NCI-H2227 (cell line): ENCODE measurements around the gene LRRC47.

Source experiments
- DNase-seq: peaks from one replicate; lab custom pipeline; 2025; ENCODE audit not compliant: unreplicated experiment; lab: John Stamatoyannopoulos, UW

Gene LRRC47

DNA sequence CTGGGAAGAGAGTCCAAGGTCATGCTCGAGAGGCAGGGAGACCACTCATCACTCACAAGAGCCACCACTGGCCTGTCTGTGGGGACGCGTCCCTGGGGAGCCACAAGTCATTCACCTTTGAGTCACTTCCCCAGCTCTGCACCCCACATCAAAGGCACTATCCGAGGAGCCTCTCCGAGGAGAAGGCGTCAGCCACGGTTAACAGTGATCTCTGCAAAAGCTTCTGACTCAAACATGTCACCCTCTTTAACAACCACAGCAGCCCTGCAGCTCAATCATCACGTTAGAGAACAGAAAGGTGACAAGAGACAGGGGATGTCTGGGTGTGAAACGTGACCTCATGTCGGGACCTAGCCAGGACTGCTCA, 9.0 kb downstream of the LRRC47 start:
- DNase-seq: no peak

GRCh38 chr1:3786468-3787348, 9.6 kb downstream of the LRRC47 start:
- DNase-seq: no peak

- no peak for DNase-seq
Observed at GRCh38 chr1:3785456-3786157, 10.7 kb downstream of the LRRC47 start.

DNA sequence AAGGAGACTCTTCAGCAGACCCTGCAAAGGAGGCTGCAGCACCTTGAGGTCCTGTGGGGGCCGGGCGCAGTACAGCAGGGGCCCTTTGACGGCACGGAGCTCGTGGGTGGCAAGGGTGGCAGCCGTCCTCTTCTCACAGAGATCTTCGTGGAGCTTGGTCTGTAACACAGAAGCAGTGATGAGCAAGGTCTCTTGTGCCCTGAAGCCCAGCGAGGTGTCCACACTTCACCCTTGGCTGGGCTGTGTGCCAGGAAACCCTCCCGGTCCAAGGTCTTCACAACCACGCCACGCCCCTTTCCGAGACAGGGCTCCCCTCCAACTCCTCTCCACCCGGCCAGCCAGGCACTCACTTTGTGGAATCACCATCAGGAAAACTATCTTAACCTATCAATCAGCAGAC, 11.3 kb downstream of the LRRC47 start:
- no peak for DNase-seq

DNA sequence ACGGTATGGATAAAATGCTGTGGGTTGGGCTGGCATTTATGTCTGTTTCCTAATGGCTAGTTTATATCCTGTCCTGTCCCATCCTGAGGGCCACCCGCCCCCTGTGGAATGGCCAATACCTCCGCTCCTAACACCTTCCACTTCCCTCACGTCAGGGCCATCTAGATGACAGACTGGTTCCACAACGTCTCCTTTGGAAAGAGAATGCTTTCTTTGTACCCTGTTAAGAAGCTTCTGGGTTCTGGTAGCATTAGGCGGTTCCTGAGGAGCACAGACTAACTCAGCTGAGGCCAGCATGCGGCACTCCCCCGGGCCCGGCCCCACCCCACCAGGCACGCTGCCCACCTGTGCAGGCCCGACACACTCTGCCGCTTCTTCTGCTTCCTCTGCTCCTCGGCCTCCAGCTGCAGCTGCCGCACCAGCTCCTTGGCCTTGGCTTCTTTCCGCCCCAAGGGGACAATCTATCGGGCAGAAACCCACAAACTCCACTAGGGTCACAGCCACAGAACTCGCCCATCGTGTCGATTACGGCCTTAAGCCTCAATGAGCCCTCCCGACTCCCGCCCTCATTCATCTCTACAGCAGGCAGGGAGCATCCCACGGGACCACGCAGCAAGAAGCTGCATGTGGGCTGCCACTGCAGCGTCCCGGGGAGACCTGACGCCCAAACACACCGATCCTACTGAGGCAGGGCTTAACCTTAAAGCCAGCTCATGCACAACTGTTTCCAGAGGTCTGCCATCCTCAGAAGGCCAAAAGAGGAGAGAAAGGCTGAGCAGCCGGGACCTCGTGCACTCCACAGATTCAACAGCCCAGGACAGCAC, 12.4 kb downstream of the LRRC47 start:
- no peak for DNase-seq

- no peak for DNase-seq
Observed at GRCh38 chr1:3780901-3781300, 15.4 kb downstream of the LRRC47 start.

DNA sequence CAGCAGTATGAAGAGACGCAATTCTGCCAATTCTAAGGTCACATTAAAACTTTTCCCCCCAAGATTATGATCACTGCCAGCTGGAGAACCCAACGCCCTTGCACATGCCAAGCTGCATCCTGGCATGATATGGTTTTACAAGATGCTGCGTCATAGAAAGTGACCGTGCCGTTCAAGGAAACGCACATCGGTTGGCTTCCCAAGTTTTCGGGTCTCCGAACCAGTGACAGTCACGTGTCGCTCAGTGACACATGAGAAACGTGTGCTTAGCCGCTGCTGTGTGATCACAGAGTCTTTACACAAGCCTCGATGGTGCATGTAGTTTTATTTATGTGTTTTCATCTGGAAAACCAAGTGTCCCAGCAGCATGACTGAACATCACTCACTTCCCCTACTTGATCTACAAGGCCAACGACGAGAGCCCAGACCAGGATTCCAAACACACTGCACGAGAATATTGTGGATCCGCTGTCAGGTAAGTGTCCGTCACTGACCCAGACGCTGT, 16.3 kb downstream of the LRRC47 start:
- DNase-seq: no peak

DNA sequence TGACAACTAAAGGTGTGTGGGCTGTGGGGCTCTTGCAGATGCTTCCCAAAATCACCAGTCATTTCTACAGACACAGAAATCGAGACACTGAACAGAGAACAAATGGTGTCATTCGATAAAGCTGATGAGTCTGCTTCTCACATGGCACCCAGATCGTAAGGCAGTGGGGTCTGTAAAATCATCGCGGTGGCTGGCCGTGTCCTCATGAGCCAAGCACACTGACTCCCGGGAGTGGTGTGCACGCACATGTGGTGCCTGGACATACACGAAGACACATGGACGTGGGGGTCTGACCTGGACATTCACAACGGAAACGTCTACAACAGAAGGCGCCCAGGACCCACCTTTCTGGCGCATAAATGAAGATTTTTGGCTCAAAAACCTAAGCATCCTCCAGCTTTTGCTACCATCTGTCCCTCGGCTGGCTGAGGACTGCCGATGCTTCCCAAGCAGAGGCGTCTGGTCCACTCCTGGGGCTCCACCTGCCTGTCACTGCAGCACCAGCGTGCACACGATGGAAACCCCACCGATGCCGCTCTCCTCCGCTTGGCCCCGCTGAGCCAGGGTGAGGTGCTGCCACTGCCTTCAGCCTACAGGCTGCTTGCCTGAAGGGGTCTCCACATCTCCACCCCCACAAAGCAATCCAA, 16.9 kb downstream of the LRRC47 start:
- no peak for DNase-seq

DNA sequence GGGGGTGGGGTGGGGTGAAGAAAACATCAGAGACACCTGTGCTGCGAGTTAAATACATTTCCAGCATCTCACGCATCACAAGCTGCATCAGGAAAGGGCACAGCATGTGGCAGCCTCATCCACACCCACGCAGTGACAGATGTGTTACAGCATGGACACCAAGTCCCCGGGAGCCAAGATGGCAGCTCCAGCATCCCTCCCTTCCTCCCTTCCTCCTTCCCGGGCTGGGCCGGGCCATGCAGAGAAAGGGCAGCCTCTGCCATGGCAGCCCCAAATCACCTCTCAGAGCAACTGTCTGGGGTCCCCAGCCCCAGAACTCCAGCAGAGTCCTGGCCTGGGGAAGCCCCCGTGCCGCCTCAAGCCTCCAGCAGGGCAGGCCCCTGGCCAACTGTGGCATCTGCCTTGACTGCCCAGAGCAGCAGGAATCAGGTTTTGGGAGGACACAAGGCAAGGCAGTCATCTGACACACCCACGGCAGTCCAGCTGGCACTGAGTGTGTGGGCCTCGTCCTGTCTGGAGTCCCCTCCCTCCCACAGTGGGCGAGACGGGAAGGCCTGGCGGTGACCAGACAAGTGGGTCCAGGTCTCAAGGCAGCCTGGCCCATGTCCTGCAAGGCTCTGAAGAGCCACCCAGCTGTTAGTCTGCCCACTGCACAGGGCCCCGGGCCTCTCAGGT, 17.6 kb downstream of the LRRC47 start:
- DNase-seq: no peak

DNA sequence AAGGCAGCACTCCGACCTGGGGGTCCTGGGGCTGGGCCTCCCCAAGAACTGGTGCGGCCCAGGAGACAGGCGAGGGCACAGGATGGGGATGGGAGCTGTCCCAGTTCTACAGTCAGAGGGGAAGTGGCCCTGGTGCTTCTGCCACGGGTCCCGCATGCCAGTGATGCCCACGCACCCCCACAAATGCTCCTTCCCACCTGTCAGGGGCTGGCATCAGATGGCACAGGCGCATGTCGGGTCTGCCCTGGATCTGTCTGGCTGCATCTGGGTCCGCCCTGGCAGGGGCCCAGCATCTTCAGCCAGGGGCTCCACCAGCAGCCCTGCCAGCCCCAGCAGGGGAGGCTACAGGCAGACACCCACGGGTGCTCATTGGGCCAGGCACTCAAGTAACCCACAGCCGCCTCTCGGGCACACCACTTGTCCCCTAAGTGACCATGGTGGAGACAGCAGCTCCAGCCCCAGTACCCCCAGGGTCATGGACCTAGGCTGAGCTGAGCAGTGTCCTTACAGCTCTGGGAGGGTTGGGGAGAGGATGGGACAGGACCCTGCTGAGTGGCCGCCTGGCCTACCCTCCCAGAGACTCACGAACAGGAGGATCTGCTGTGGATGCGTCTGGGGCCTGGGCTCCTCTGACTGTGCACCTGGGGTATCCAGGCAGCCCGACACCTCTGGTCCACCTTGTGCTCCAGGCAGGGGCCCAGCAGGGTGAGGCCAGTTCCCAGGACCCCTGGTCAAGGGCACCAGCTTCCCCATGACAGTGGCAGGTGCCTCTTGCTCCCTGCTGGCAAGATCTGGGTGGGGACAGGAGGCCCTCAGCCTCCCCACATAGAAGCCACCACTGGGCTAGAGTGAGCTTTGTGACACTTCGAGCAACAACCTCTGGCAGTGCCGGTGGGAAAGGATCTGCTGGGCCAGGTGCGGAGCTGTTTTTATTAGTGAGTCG, 18.4 kb downstream of the LRRC47 start:
- no peak for DNase-seq

DNA sequence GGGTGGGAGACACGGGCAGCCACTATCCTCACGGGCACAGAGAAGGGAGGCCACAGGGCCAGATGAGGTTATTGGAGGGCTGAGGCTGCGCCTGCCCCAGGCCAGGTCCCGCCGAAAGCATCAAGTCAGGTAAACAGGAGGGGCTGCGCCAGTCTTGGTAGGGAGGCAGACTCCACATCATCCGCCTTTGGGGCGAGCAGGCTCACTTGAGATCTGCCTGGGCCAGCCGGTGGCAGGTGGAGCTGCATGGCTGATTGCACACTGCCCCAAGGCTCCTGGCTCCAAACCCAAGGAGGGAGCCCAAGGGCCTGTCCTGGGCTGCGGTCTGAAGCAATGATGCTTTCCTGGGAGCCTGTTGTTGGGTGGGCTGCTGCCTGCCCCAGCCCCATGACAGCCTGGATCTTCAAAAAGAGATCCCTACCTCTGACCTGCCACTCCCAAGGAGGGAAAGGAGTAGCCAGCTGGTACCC, 19.2 kb downstream of the LRRC47 start:
- DNase-seq: no peak

DNA sequence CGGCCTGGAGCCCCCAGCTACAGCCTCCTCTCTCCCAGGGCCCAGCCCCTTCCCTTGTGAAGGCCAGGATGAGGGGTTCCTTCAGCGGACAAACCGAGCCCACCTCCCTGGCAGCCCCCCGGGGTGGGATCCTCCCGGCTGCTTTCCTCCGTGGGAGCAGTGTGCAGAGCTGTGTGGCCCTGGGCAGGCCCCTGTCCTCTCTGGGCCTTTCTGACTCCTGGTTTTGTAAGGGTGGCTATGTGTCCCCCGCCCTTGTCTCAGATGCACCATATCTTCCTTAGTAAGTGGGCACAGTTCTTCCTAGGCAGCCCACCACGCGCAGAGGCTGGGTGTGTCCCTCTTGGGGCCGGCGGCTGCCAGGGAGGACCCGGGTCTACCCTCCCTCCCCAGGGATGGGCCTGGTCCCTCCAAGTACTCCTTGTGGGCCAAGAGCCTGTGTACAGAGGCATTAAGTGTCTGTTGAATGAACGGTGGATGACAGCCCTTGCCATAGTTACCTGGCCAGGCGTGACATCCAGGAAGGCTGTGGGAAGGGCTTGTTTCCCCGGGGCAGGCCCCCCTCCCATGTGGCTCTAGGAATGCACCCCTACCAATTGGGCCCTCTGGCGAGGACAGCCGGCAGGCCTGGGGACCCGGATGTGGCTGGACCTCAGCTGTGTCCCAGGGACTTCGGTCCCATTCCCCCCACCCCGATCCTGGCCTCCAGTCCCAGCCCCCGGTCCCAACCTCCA, 19.9 kb downstream of the LRRC47 start:
- no peak for DNase-seq

DNA sequence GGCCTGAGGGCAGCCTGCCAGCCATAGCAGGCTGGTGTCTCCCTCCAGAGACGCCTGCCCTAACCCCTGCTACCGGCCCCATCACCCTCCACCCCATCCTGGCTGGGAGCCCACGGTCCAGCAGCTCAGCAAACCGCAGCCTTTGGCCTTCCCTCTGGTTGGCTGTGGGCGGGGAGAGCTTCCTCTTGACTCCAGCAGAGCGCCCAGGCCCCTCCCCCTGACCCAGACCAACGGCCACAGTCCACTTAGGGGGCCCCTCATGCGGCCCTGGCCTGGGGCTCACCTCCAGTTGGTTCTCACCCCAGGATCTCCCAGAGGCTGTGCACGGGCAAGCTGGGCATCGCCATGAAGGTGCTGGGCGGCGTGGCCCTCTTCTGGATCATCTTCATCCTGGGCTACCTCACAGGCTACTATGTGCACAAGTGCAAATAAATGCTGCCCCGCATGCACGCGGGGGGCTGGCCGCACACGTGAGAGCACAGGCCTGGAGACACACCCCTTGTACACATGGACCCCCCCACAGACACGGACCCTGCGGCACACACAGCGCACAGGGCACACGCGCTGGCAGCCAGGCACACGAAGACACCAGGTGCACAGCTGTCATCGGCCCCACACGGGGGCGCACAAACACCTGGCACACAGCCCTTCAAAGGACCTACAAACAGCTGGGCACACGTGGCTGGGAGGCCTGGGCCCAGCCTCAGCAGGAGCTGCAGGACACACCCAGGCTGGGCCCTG, 20.6 kb downstream of the LRRC47 start:
- DNase-seq: peak; percentile 63

- DNase-seq: peak; percentile 45
Observed at GRCh38 chr1:3774946-3775489, 21.3 kb downstream of the LRRC47 start.

DNA sequence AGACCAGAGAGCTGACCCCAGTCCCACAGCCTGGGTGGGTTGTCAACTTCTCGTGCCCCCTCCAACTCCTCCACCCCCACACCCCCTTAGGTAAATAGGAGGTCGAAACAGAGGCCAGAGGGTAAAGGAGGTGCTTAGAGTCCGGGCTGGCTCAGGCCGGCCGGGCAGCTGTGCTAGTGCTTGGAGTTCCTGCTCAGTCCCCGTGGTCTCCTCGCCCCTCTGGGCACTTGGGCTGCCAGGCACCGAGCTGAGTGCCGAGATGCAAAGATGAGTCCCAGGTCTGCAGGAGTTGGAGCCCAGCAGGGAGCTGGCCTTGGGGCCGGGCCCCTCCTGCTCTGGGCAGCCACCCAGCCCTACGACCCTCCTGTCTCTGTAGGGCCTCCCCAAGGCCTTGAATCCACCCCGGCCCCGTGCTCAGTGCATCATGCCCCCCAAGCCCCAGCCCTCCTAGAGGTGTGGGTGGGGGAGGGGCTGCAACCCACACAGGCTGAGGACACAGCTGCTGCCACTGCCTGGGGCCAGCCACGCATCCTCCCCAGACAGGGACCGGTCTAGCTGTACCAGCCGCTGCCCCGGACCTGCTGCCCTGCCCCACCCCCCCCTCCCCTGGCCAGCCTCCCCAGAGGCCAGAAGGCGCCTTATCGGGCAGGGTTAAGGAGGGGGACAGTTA, 21.9 kb downstream of the LRRC47 start:
- no peak for DNase-seq

DNA sequence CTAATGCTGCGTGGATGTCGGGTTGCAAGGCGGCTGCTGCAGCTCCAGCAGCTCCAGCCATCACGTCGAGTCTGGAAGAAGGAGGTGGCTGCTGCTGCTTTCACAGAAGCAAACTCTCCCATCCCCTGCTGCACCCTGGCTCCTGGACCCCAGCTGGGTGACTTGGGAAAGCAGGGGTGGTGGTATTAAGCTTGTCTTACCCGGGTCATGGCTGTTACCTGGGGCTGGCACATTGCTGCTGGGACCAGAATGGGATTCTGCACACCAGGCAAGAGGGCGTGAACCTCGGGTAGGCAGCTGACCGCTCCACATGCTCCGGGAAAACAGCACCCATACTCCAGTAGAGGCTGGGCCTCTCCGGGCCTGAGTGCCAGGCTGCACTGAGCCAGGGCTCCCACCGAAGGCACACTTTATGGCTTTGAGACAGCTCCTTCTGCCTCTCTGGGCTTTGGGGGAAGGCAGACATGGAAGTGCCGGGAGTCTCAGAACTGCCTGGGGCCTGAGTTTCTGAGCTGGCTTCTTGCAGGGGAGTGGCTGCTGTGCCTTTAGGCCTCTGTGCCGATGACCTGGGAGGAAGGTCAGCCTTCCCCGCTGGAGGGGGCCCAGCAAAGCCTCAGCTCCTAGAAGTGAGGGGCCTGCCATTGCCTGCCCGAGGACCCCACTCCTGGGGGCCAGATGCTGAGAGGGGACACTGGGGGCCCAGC, 22.6 kb downstream of the LRRC47 start:
- DNase-seq: no peak
